AG09309 (cell line): Measurements from ENCODE around the gene FCGR3B.
"Not testable (repeated sequence)": the region's sequence is repeated elsewhere in the genome, so short reads cannot be mapped to it uniquely, and the experiment has no call there.

ENCODE experiments used
- DNase-seq: peaks from one replicate; pipeline ENCODE4 v3.0.0-alpha.2; 2010; ENCODE audit warnings: low read depth
- H3K4me3 ChIP-seq: 2 replicates; pipeline ENCODE4 v1.5.1; 2011; ENCODE audit warnings: mild to moderate bottlenecking, low read depth, low read length, moderate library complexity; ENCODE audit not compliant: control insufficient read depth
- TF ChIP-seq, protein P1 (sequence below): IDR thresholded peaks from 2 replicates; pipeline ENCODE4 v1.5.1; 2011; ENCODE audit warnings: mild to moderate bottlenecking, low read depth, low read length, inconsistent platforms; ENCODE audit not compliant: insufficient read depth, control insufficient read depth; ENCODE audit errors: missing control alignments

The FCGR3B gene

DNA sequence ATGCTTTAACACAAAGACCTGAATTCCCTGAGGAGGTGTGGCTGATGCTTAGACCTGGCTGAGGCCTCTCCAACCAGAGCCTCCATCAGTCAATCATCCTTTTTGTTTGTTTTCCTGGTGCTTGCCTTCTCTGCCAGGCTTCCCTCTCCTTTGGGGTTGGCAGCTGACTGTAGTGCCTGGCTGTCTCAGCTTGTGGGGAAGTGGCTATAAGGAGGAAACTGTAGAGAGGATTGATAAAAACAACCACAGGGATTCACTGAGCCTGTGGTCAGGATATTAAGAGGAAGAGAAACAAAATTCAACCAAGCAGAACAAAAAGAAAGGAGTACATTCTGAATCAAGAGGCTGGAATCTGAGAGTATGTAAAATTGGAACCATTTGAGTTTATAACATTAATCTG lies 27.5 kb upstream of the FCGR3B start:
- not testable (repeated sequence) for DNase-seq, H3K4me3 ChIP-seq

GRCh38 chr1:161653971-161654370 lies 23.0 kb upstream of the FCGR3B start:
- H3K4me3 ChIP-seq, DNase-seq: not testable (repeated sequence)

DNA sequence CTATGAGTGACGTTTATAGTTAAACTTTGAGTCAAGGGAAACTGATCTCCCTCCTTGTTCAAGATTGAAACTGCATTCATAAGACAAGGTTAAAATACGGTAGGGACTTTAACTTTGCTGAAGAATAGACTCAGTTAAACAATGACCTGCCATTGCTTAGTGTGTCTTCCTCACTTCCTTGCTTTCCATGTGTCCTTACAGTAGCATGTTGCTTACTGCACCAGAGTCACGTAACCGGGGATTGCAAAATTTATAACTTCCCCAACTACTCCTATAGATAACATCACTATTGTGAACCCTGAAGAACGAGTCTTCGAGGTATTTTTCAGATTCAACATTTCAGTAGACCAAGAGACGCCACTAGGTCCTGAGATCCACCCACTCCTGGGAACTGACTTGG lies 22.6 kb upstream of the FCGR3B start:
- not testable (repeated sequence) for DNase-seq

GRCh38 chr1:161647507-161648360 lies 16.8 kb upstream of the FCGR3B start:
- TF ChIP-seq, protein P1, sequence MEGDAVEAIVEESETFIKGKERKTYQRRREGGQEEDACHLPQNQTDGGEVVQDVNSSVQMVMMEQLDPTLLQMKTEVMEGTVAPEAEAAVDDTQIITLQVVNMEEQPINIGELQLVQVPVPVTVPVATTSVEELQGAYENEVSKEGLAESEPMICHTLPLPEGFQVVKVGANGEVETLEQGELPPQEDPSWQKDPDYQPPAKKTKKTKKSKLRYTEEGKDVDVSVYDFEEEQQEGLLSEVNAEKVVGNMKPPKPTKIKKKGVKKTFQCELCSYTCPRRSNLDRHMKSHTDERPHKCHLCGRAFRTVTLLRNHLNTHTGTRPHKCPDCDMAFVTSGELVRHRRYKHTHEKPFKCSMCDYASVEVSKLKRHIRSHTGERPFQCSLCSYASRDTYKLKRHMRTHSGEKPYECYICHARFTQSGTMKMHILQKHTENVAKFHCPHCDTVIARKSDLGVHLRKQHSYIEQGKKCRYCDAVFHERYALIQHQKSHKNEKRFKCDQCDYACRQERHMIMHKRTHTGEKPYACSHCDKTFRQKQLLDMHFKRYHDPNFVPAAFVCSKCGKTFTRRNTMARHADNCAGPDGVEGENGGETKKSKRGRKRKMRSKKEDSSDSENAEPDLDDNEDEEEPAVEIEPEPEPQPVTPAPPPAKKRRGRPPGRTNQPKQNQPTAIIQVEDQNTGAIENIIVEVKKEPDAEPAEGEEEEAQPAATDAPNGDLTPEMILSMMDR: peak; percentile 43
- H3K4me3 ChIP-seq, DNase-seq: not testable (repeated sequence)

More for the DNA sequence above, 22.6 kb upstream of the FCGR3B start:
- not testable (repeated sequence) for H3K4me3 ChIP-seq

DNA sequence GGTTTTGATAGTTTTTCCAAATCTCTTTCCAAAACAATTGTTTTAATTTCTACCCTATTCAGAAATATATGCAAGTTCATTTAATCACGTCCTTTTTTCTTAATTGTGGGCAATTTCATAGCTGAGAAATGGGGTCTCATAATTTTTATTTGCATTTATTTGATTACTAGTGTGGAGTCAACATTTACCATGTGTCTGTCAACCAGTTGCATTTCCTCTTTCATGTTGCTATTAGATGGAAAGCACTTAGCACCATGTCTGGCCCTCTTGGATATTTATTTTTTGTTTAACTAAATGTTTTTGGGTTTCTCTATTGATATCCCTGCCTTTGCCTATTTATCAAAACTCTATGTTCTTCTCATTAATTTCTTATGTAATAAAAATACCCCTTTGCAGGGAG lies 13.9 kb upstream of the FCGR3B start:
- DNase-seq, H3K4me3 ChIP-seq: not testable (repeated sequence)

- DNase-seq, H3K4me3 ChIP-seq: not testable (repeated sequence)
Observed at GRCh38 chr1:161643481-161644208, 12.7 kb upstream of the FCGR3B start.

DNA sequence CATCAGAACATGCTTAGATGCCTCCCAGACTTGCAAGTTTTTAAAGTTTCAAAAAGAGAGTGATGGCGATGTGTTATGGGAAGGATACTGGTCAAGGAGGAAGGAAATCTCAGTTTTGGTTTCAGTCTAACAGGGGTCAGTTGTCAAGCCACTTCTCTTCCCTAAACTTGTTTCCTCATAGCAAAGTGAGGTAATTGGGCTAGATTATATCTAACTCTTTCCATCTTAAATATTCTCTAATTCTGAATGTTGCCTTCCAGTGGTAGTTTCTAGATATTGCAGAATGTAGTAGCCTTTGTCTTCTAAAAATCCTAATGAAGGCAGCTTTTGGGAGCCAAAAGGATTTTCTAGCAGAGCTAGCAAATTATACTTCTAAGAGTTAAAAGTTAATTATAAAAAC lies 11.7 kb upstream of the FCGR3B start:
- DNase-seq, H3K4me3 ChIP-seq: not testable (repeated sequence)
- TF ChIP-seq, protein P1: peak; percentile 8

DNA sequence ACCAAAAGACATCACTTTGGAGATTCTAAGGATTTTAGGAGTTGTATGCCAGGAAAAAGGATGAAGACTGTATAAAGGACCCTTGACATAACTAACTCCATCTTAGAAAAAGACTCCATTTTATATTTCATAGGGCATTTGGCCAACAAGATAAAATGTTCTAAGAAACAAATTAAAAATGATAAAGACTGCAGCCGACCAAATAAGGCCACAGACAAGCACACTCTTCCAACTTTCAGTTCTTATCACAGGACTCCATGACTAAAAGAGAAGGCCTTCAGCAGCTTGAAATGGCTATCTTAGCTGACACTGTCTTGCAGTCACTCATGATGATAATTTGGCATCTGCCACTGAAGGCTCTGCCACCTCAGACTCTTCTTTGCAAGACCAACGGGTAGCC lies 8.2 kb upstream of the FCGR3B start:
- DNase-seq, H3K4me3 ChIP-seq: not testable (repeated sequence)

- not testable (repeated sequence) for H3K4me3 ChIP-seq, DNase-seq
Observed at GRCh38 chr1:161638251-161638993, 7.4 kb upstream of the FCGR3B start.

GRCh38 chr1:161636976-161637375 lies 6.0 kb upstream of the FCGR3B start:
- not testable (repeated sequence) for DNase-seq, H3K4me3 ChIP-seq

- DNase-seq, H3K4me3 ChIP-seq: not testable (repeated sequence)
Observed at GRCh38 chr1:161636189-161636782, 5.3 kb upstream of the FCGR3B start.

DNA sequence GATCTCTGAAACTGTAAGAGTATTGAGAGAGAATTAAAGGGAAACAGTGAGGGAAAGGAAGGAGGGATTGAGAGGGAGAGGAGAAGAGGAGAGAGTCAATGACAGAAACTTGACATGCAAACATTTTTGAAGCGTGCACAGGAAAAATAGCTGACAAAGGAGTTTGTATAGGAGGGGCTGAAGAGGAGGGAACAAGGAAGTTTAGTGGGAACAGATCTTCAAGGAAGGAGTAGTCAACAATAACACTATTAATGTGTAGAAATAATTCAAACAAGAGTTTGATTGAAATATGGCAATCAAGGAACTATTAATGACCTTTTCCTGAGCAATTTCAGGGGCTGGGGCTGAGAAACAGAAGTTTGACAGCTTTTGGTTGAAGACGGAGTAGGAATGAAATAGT lies 4.0 kb upstream of the FCGR3B start:
- H3K4me3 ChIP-seq, DNase-seq: not testable (repeated sequence)

- not testable (repeated sequence) for DNase-seq, H3K4me3 ChIP-seq
Observed at GRCh38 chr1:161630128-161630742, 741 bp downstream of the FCGR3B start.

DNA sequence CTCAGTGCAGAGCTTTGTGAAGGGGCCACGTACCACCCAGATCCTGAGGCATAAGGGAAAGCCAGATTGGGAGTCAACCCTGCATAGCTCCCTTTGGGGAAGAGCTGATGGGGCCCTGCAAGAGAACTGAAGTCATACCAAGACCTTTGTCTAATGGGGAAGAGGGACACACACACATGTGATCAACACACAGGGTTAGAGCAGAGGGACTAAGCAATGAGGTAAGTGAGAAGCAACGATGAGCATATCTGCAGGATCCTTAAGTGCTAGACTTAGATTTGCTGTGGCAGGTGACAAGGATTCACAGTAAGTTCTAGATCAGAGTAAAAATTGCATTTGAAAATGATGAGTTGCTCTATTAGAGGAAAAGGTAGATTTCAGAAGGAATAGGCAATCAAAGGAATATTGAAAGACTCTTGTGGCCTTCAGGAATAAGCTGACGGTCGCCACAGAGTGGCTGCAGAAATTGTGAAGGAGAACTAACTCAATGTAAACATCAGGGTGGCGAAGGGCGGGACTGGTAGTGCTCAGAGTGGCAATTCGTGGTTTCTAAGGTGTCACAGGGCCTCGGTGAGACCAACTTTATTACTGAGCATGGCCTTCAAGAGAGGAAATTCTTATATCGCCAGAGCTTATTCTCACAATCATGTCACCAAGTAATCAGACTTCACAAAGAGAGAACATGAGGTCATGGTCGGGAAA lies 4.4 kb downstream of the FCGR3B start:
- not testable (repeated sequence) for H3K4me3 ChIP-seq, DNase-seq
